ENCODE results near the gene GOLGA6L10.
A peak's percentile ranks its signal among the peaks of the same experiment; 100 is the strongest.
"Not testable (repeated sequence)": the region's sequence is repeated elsewhere in the genome, so short reads cannot be mapped to it uniquely, and the experiment has no call there.

Gene GOLGA6L10, protein sequence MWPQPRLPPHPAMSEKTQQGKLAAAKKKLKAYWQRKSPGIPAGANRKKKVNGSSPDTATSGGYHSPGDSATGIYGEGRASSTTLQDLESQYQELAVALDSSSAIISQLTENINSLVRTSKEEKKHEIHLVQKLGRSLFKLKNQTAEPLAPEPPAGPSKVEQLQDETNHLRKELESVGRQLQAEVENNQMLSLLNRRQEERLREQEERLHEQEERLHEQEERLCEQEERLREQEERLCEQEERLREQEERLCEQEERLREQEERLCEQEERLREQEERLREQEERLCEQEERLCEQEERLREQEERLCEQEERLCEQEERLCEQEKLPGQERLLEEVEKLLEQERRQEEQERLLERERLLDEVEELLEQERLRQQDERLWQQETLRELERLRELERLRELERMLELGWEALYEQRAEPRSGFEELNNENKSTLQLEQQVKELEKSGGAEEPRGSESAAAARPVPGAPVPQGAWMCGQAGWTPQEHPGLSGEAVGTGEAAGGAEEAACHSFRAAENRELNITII

DNA sequence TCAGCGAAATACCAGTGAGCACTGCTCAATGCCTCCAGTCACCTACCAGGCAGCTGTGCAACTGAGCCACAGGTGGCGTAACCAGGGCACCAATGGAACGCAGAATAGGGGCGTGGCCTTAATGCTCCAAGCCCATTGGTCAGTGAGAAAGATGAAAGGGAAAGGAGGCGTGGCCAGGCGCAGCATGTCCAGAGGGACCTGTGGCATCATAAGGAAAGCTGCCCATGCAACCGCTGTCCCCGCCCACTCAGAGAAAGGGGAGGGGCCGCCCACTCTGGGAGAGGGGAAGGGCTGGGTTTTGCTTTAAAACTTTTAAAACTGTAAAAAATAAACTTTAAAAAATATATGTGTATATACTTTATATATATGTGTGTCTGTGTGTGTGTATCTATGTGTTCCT lies at the start of gene GOLGA6L10:
Gene GOLGA6L10 (minus strand): TSS at position 101 of the 400 bp plus-strand sequence. CDS start 100 bp downstream, at position 1.
- DNase-seq, result not testable (repeated sequence)

DNA sequence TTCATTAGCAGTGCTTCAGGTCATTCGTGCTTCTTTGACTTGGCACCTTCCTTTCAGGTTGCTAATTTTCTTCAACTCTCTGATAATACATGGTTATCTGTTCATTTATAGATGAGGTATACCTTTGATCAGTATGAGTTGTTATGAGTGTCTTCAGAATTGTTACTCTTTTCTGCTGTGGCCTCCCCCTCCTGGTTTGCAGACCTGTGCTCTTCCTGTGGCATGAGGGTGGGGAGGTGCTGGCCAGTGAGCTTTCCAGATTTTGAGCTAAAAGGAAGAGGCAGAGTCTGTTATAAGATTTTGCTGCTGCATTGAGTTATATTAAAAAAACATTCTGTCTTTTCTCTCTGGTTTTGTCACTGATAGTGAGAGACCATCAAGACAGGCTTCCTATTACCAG lies 49.5 kb upstream of the GOLGA6L10 start:
- DNase-seq, result no peak

DNA sequence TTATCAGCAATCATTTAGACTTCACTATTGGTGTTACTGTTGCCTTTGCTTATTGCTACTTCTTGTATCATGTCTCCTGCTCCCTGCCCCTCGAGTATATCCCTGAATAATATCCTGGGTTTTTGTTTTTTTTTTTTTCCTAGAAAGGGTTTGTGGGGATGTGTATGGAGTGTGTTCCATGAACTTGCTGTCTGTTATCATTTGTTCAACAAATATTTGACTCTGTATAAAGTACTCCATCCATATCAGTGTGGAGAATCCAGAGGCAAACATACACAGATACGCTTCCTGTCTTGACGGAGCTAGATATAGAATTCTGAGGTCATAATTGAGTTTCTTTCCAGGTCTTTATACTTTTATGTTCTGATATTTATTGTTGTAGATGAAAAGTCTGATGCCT lies 48.5 kb upstream of the GOLGA6L10 start:
- DNase-seq, result no peak

DNA sequence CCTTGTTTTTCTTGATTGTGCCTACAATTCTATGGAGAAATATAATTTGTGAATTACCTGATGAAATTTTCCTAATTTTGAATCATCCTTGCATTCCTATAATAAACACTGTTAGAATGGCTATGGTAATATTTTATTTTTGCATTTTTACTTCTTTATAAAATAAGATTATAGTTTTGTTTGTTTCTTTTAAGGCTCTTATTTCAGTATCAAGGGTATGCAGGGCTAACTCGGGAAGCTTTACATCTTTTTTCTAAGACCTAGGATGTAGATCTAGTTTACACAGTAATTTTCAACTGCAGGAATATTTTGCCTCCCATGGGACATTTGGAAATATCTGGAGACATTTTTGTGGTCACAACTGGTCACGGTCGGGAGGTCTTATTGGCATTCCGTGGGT lies 46.5 kb upstream of the GOLGA6L10 start:
- DNase-seq, result not testable (repeated sequence)

DNA sequence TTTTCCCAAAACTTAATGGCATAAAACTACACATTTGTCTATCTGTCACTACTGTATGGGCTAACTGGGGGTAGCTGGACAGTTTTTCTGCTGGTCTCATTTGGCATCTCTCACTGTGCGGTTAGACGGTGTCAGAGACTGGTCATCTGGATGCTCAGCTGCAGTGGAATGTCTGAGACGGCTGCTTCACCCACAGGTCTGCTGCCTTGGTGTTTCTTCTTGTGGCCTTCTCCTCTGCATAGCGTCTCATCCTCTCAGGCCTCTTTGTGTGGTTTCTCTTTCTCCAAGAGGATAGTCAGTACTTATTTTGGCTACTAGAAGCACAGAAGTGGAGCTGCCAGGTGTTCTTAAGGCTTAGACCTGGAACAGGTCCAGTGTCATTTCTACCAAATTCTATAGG lies 44.4 kb upstream of the GOLGA6L10 start:
- no peak for DNase-seq

DNA sequence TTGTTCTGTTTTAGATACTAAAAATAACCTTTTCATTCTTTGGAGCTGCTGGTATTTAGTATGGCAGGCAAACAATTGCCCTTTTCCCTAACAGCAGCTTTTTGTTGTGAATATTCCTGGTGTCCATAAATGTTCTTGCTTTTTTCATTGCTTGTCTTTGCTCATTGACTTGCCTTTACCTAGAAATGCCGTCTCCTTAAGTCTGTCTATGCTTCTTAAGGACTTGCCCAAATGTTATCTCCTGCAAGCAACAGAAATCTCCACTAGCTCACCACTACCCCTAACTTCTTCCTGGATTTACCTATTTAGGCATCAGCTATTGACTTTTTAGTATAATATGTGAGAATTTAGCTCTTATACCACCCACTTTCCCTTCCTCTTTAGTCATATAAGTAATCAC lies 42.8 kb upstream of the GOLGA6L10 start:
- peak; percentile 40 for DNase-seq

DNA sequence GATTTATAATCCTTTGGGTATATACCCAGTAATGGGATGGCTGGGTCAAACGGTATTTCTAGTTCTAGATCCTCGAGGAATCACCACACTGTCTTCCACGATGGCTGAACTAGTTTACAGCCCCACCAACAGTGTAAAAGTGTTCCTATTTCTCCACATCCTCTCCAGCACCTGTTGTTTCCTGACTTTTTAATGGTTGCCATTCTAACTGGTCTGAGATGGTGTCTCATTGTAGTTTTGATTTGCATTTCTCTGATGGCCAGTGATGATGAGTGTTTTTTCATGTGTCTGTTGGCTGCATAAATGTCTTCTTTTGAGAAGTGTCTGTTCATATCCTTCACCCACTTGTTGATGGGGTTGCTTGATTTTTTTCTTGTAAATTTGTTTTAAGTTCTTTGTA lies 40.9 kb upstream of the GOLGA6L10 start:
- not testable (repeated sequence) for DNase-seq

DNA sequence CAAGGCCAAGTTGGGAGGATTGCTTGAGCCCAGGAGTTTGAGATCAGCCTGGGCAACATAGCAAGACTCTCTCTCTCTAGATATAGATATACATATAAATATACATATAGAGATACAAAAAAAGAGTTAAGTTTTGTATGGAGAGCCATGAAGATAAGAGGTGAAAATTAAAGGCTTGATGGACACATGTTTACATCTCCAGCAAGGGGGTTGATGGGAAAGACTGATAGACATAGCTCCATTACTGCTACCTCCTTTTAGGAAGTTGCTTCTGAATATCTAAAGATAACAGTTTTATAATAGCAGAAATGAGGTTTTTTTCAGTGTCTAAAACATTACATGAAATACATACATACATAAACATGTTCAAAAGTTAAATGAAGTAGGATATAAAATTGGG lies 37.9 kb upstream of the GOLGA6L10 start:
- DNase-seq, result not testable (repeated sequence)

DNA sequence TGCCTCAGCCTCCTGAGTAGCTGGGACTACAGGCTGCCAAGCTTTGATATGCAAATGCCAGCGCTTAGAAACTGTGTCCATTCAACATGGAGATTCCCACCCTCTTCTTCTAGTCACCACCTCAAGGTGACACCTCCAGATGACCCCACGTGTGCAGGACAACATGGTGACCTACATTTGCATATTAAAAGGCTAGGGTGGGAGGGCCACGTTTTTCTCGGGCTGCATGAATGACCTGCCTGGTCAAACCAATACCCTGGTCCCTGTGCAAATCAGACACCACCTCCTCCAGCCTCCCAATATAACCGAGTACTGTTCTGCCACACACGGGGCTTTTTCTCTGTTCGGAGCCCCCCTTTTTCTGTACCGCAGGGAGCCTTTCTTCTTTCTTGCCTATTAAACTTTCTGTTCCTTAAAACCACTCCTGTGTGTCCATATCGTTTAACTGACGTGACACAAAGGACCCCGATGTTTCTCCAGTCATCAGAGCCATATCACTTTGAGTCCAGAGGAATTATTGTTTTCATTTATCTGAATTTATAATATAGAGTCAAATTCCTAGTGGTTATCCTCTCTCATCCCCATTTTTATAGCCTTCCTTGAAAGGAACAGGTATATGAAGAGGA lies 32.2 kb upstream of the GOLGA6L10 start:
- DNase-seq, result not testable (repeated sequence)

DNA sequence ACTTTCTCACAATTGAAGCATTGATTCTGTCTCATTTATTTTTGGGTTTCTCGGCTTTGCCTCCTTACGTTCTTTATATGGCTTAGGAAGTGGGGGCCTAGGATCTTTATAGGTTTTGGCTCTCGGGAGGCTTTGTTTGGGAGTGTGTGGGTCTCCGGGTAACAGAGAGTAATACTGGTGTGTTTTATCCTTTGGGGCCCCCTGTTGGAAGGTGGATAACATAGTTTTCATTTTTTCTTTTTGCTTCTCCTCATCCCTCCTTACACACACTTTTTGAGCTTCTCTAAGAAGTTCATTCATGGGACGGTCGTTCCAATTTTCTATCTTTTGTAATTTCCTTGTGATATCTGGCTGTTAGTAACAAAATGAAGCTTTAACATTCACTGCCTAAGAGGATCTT lies 30.3 kb upstream of the GOLGA6L10 start:
- DNase-seq, result not testable (repeated sequence)

DNA sequence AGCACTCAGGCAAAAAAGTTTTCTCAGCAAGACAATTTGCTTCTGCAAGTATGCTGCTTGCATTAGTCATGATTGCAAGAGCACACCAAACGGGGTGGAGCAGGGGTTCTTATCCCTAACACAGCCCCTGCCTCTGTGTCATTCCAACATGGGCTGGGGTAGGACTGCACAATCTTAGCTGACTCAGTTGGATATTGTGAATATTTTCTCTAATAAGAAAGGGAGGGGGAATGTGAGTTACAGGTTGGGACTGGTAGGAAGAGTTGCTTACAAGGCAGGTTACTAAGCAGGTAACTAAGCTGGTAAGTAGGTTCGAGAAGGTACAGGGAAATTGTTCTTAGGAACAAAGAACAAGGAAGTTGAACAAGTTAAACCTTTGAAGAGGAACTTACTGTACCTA lies 24.4 kb upstream of the GOLGA6L10 start:
- DNase-seq, result not testable (repeated sequence)

DNA sequence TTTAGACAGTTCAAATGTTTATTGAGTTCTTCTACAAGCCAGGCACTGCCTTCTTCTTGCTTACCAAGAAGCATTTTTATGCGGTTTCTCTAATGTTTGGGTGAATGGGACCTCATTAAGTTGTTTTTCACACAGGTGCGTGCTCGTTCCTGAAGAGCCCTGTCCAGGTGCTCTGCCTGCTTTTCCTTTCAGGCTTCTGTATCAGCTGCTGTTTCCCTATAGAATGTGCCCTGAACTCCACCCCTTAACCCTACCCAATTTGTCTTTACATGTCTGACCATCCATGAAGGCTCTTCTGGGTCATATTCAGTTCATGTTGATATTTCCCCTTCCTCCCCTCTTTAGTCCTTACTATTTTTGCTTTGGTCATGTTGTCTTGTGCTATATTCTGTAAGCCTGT lies 22.4 kb upstream of the GOLGA6L10 start:
- no peak for DNase-seq

DNA sequence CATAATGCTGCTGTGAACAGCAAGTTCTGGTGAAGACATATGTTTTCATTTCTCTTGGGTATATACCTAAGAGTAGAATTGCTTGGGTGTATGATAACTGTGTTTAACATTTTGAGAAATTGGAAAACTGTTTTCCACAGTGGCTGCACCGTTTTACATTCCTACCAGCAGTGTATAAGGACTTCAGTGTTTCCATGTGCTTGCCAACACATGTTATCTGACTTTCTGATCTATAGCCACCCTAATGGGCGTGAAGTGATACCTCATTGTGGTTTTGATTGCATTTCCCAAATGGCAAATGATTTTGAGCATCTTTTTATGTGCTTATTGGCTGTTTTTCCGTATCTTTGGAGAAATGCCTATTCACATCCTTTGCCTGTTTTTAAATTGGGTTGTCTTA lies 18.5 kb upstream of the GOLGA6L10 start:
- not testable (repeated sequence) for DNase-seq

DNA sequence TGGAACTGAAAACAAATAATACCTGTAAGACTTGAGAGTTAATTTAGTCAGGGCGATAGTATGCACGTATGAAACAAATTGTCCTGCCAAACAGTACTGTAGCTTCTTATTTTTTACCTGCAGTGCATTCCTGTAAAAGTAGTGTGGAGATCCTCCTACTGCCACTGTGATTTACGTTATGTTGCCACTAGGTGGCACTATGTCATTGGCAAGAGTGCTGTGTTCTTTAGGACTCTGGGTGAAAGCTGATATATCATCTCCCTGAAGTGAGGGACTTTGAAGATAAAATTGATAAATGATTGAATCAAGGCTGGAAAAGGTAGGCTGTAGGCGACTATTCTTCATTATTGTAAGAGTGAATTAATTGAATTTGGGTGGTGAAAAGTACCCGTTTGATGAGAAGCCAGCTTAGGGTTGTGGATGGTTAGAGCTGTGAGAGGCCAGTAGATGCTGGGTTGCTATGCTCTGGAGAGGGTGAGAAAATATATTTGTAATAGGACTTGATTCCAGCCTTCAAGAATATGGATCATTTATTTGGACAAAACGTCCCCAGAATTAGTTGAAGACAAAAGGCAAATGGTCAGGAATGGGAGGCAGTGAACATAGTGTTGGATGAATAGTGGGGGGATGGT lies 16.5 kb upstream of the GOLGA6L10 start:
- DNase-seq, result not testable (repeated sequence)

DNA sequence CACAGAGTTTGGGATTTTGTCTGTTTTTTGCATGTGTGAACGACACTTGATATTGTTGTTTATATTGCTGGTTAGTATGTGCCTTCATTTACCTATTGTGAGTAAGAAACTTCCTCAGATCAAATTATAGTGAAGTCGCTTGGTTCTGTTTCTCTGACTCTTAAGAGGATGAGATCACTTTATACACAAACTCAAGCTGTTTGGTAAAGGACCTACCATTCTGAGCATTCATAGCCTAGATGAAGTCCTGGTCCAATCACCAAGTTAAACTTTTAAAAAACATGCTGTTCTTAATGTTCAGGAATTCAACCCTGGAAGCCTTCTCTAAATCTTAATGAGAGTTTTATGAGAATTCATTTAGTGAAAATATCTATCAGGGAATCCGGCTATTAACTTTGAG lies 15.3 kb upstream of the GOLGA6L10 start:
- DNase-seq, result not testable (repeated sequence)

DNA sequence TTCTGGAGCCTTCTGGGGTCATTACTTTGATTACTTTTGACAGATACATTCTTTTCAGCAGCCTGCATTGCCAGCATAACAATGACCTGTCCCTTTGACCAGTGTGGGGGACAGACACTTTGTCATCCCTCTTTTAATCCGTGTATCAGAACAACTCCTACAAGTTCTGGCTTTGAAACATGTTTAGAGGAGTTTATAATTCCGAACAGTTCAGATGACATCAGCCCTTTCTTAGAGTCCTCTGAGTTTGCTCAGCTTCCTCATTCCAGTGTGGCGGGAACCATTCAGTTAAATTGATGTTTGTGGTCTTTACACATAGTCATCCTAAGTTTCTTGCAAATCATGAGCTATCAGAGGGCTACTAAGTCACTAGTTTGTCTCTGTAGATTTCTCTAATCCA lies 13.5 kb upstream of the GOLGA6L10 start:
- not testable (repeated sequence) for DNase-seq

DNA sequence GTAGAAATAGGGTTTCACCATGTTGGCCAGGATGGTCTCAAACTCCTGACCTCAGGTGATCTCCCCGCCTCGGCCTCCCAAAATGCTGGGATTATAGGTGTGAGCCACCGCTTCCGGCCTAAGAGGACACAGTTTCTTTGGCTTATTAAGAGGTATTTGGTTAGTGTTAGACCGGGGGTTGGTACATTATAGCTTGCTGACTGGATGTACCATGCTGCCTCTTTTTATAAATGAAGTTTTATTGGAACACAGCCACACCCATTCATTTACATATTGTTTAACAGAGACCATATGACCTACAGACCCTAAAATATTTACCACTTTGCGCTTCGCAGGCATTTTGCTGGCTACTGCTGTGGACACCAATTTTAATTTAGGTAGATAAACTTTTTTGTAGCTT lies 11.3 kb upstream of the GOLGA6L10 start:
- DNase-seq, result not testable (repeated sequence)

DNA sequence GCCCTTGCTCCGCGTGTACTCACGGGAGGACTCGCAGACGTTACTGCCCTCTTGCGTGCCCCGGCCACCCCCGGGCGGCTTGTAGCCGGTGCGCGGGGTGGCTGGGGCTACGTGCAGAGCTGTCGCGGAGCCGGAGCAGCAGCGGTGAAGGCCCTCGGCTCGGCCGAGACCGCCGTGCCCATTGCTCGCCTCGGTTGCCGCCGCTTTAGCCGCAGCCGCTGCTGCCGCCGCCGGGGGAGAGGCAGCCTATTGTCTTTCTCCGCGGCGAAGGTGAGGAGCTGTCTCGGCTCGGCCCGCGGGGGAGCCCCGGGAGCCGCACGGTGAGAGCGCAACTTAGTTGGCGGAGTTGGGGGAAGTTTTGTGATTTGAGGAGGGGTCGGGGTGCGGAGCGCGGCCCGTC lies 5.8 kb upstream of the GOLGA6L10 start:
- not testable (repeated sequence) for DNase-seq

DNA sequence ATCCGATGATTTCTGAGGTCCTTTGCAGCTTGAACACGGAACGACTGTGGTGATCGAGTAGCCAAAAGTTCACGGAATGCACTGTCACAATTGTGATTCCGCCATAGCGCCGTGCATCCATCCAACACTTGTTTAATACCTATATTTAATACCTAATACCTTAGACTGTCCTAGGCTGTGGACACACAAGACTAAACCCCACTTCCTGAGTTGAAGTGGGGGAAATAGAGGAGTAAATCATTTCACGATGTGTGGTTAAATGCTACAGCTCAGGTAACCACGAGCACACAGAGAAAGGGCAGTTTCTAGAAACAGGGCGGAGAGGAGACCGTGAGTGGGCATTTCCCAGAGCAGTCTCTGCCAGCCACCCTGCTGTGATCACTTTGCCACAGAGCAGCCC lies 5.3 kb upstream of the GOLGA6L10 start:
- not testable (repeated sequence) for DNase-seq

DNA sequence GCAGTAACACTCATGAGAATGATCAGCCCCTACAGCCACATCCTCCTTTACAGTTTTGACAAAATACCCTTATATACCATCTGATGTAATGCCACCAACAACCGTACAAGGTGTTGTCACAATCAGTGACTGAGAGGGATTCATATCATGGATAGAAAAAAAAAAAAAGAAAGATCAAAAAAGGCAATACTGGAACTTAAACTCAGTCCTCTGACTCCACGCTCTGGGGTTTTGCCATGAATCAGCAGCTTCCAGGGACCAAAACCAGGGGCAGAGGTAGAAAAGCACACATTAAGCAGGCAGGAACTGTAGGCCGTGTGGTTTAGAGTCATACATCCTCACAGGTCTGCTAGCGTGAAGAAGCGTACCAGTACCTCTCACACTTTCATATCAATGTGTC lies 1.6 kb downstream of the GOLGA6L10 start:
- DNase-seq, result peak; percentile 34

DNA sequence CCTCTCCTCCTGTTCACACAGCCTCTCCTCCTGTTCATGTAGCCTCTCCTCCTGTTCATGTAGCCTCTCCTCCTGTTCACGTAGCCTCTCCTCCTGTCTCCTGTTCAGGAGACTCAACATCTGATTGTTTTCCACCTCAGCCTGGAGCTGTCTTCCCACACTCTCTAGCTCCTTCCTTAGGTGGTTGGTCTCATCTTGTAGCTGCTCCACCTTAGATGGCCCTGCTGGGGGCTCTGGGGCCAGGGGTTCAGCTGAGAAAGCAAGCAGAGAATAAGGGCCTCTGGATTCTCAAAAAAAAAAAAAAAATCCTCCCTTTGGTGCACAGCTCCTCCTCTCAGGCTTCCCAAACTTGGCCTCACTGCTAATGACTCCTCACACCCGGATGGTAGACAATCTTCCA lies 4.1 kb downstream of the GOLGA6L10 start:
- DNase-seq, result not testable (repeated sequence)

DNA sequence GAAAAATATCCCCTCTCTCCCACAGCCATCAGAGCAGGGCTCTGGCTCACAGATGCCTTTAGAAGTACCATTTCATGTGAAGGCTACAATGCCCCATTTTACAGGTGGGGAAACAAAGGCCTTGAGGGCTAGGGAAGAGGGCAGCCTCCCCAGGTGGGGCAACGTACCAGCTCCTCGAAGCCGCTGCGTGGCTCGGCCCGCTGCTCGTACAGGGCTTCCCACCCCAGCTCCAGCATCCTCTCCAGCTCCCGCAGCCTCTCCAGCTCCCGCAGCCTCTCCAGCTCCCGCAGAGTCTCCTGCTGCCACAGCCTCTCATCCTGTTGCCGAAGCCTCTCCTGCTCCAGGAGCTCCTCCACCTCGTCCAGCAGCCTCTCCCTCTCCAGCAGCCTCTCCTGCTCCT lies 4.9 kb downstream of the GOLGA6L10 start:
- DNase-seq, result not testable (repeated sequence)

DNA sequence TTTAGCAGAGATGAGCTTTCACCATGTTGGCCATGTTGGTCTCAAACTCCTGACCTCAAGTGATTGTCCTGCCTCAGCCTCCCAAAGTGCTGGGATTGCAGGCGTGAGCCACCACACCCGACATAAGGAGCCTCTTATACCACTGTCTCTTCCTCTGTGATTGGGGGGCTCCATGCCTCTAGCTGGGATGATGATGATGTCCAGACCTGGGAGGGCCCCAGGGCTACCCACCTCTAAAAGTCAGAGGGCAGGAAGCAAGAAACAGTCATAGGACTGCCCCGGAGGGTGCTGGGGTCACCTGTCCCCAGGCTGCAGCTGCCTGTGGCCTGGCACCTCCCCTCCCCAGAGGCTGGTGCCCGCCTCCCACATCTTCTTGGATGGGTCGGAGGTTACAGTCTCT lies 5.4 kb downstream of the GOLGA6L10 start:
- DNase-seq, result not testable (repeated sequence)
